ENCODE data around the gene ARPC2.

Gene ARPC2

GRCh38 chr2:218226903-218227302 lies 9.9 kb downstream of the ARPC2 start:
- no peak for DNase-seq
- TF ChIP-seq POLR2A (IDR thresholded peaks at IDR 0.05; ENCODE audit: low read length) (no peak), GATA1 (IDR thresholded peaks at IDR 0.05; ENCODE audit: low read depth, low read length) (no peak)

DNA sequence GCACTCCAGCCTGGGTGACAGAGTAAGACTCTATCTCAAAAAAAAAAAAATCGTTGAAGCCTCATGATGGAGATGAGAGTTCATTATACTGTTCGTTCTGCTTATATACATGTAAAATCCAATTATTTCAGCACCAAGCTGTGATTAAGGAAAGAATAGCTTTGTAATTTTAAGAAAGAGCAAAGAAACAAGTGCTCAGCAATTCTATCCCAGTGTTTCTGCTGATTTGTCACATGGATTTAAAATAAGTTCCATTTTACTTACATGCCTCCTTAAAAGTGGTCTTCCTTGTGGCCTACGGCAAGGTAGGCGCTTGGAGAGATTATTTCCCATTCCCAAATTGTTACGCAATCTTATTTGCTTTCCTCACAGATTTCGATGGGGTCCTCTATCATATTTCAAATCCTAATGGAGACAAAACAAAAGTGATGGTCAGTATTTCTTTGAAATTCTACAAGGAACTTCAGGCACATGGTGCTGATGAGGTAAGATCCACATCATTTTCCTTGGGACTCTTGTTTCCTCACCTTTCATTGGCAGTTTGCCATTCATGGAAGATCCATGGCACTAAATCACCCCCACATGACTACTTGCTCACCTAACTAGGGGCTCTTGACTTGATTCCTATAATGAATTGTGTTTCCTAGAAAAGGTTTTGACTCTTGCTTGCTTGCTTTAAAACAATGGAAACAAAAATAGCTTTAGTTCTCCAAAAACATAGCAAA lies 11.5 kb downstream of the ARPC2 start:
- TF ChIP-seq GATA1 (IDR thresholded peaks at IDR 0.05; ENCODE audit: low read depth, low read length) (no peak), POLR2A (IDR thresholded peaks at IDR 0.05; ENCODE audit: low read length) (no peak)
- no peak for DNase-seq

- TF ChIP-seq GATA1 (IDR thresholded peaks at IDR 0.05; ENCODE audit: low read depth, low read length) = no peak
- TF ChIP-seq POLR2A (IDR thresholded peaks at IDR 0.05; ENCODE audit: low read length) = no peak
- DNase-seq = no peak
These were observed 12.2 kb downstream of the ARPC2 start for GRCh38 chr2:218229239-218229638.

DNA sequence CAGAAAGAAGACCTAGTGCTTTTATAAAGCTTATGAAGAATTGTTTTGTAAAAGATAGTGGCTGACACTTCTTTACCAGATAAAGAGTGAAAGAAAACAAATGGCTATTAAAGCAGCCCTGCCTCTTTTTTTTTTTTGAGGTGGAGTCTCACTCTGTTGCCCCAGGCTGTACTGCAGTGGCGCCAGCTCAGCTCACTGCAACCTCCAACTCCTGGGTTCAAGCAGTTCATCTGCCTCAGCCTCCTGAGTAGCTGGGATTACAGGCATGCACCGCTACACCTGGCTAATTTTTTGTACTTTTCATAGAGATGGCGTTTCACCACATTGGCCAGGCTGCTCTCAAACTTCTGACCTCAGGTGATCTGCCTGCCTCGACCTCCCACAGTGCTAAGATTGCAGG lies 12.9 kb downstream of the ARPC2 start:
- DNase-seq = no peak
- TF ChIP-seq POLR2A (IDR thresholded peaks at IDR 0.05; ENCODE audit: low read length) (no peak), GATA1 (IDR thresholded peaks at IDR 0.05; ENCODE audit: low read depth, low read length) (no peak)

DNA sequence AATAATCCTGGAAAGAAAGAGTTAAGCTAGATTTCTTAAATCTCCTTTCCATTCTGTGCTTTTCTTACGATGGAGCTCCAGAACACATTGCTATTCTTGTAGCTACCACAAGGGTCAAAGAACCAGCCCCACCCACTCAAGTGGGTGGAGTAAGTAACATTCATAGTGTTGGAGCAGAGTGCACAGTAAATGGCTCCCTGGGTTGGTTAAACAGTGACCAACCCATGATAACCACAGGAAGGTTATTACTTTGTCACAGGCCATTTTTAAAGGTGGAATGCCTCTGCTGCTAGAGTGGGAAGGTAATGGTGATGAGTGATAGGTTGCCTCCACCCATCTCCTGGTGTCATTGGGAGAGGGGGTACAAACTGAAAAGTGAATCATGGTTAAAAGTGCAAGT lies 13.9 kb downstream of the ARPC2 start:
- peak; percentile 48 to 59 for DNase-seq
- no peak for TF ChIP-seq GATA1 (IDR thresholded peaks at IDR 0.05; ENCODE audit: low read depth, low read length)
- no peak for TF ChIP-seq POLR2A (IDR thresholded peaks at IDR 0.05; ENCODE audit: low read length)

DNA sequence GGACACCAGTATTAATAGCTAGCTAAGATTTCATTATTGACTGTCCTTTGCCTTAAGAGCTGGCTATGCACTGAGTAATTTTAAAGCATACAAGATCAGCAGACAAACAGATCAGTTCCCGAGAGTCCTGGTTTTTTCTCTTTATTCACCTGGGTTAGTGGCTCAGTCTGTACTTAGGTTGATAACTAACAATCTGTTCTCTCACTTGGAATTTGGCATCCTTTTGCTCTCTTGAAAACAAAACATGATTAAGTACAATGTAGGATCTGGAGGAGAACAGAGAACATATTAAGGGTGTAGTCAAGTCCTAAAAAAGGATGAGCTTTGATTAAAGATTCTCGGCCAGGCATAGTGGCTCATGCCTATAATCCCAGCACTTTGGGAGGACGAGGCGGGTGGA lies 16.6 kb downstream of the ARPC2 start:
- no peak for DNase-seq
- TF ChIP-seq GATA1 (IDR thresholded peaks at IDR 0.05; ENCODE audit: low read depth, low read length) = no peak
- no peak for TF ChIP-seq POLR2A (IDR thresholded peaks at IDR 0.05; ENCODE audit: low read length)

DNA sequence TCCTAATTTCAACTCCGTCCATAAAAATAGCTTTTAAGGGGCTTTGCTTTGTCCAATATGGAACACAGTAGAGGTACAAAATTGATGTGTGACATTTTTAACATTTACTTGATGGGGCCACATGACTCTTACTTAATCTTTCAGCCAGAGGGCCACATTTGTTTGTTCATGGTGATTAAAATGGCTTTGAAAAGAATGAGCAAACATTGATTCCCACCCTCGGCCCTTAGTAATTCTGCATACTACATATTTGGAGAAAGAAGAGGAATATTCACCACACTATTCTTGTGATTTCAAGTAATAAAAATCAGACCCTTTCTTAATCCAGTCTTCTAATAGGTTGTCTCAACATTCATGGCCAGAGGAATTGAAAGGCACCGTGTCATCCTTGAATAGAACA lies 17.5 kb downstream of the ARPC2 start:
- TF ChIP-seq GATA1 (IDR thresholded peaks at IDR 0.05; ENCODE audit: low read depth, low read length) (no peak), POLR2A (IDR thresholded peaks at IDR 0.05; ENCODE audit: low read length) (no peak)

GRCh38 chr2:218235017-218235416 lies 18.0 kb downstream of the ARPC2 start:
- TF ChIP-seq GATA1 (IDR thresholded peaks at IDR 0.05; ENCODE audit: low read depth, low read length) = no peak
- DNase-seq = no peak

More for the DNA sequence above, 17.5 kb downstream of the ARPC2 start:
- DNase-seq = no peak

DNA sequence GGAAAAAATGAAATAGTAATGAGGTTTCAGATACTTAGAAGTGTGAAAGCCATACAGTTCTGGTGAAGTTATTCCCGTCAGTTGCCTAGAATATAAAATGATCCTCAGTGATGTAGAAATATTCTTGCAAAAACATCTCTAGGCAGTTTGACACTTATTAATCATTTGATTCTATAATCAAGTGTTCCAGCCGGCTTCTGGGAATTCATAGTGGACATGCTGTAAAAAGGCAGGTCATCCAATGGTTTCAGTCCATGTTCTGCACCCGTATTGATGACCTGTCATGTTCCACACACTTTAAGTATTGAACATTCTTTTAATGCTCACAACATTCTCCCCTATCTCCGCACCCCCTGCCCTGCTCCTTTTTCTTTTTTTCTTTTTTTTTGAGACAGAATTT lies 19.8 kb downstream of the ARPC2 start:
- TF ChIP-seq GATA1 (IDR thresholded peaks at IDR 0.05; ENCODE audit: low read depth, low read length) = no peak
- no peak for TF ChIP-seq POLR2A (IDR thresholded peaks at IDR 0.05; ENCODE audit: low read length)
- DNase-seq = no peak

DNA sequence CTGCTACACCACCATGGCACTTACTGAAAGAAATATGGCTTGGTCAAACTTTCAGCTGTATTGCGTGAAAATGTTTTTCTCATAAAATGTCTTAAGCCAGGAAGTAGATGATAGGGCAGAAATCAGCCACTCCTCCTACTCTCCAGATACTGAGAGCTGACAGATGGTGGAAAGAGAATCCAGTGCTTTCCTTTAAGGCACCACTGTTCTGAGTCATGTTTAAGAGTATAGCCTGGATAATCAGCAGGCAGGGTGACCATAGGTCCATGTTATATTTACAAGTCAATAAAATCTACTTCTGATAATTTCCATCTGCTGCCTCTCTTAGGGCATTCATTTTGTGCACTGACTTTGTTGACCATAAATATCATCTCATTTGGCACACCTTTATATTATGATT lies 21.9 kb downstream of the ARPC2 start:
- no peak for TF ChIP-seq GATA1 (IDR thresholded peaks at IDR 0.05; ENCODE audit: low read depth, low read length)
- no peak for DNase-seq

- no peak for TF ChIP-seq GATA1 (IDR thresholded peaks at IDR 0.05; ENCODE audit: low read depth, low read length)
- no peak for TF ChIP-seq POLR2A (IDR thresholded peaks at IDR 0.05; ENCODE audit: low read length)
- DNase-seq = no peak
These were observed 27.2 kb downstream of the ARPC2 start for GRCh38 chr2:218244204-218244603.

DNA sequence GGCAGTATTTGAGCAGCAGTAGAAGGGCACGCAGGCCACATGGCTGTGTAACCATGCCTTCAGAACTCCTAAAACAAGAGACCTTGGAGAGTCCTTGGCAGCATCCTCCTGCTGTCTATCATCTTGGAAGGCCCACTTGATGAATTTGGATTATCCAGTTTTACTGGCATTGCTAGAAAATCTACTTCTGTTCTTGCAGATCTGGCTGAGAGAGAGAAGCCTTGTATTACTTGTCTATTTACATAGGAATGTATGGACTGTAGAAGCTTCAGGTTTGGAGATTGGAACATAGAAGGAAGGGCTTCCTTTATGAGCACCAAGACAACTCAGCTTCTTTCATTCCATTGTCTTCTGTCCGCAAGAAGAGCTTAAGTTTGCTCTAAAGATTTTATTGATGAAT lies 27.7 kb downstream of the ARPC2 start:
- TF ChIP-seq POLR2A (IDR thresholded peaks at IDR 0.05; ENCODE audit: low read length) (no peak), GATA1 (IDR thresholded peaks at IDR 0.05; ENCODE audit: low read depth, low read length) (no peak)
- no peak for DNase-seq

DNA sequence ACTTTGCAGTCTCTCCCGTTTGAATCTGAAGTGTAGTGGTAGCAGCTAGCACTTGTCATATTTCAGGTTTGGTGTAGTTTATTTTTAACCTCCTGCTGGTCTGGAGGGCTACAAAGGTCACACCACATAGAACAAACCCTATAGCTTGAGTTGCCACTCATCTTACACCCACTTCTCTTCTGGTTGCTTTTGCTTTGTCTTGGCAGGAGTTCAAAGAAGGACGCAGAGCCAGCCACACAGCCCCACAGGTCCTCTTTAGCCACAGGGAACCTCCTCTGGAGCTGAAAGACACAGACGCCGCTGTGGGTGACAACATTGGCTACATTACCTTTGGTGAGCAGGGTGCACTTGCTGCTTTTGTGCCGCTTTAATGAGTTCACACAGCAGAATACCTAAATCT lies 28.2 kb downstream of the ARPC2 start:
- DNase-seq = no peak
- no peak for TF ChIP-seq POLR2A (IDR thresholded peaks at IDR 0.05; ENCODE audit: low read length)

DNA sequence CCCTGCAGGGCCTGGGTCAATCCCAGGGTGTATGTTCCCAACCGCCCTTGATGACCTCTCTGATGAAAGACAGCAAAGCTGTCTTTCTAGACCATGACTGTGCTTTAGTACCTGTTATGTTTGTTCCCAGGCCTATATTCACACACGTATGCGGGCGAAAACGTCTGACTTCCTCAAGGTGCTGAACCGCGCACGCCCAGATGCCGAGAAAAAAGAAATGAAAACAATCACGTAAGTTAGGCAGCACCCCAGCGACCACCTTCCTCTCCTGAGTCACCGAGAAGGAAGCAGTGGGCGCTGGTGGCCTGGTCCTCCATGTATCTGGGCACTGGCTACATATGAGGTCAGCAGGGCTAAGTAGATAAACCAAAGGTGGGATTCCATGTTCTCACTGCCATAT lies 32.7 kb downstream of the ARPC2 start:
- no peak for DNase-seq

GRCh38 chr2:218252509-218253231 lies 35.7 kb downstream of the ARPC2 start:
- no peak for TF ChIP-seq POLR2A (IDR thresholded peaks at IDR 0.05; ENCODE audit: low read length)
- no peak for TF ChIP-seq GATA1 (IDR thresholded peaks at IDR 0.05; ENCODE audit: low read depth, low read length)
- DNase-seq = no peak

More for the DNA sequence above, 32.7 kb downstream of the ARPC2 start:
- TF ChIP-seq POLR2A (IDR thresholded peaks at IDR 0.05; ENCODE audit: low read length) (no peak), GATA1 (IDR thresholded peaks at IDR 0.05; ENCODE audit: low read depth, low read length) (no peak)
